HG03045 (cell line): Measurements from ENCODE around the gene ZNF280A.
"Not testable (repeated sequence)": the region's sequence is repeated elsewhere in the genome, so short reads cannot be mapped to it uniquely, and the experiment has no call there.

Experiments used
- ATAC-seq: cut with Tn5 transposase; IDR thresholded peaks from one replicate; pipeline ENCODE4 v1.9.1; 2021; ENCODE audit warnings: mild to moderate bottlenecking, moderate library complexity; ENCODE audit not compliant: unreplicated experiment

The ZNF280A gene

GRCh38 chr22:22474733-22475132 is 45.3 kb downstream of the ZNF280A start:
- ATAC-seq: no peak

DNA sequence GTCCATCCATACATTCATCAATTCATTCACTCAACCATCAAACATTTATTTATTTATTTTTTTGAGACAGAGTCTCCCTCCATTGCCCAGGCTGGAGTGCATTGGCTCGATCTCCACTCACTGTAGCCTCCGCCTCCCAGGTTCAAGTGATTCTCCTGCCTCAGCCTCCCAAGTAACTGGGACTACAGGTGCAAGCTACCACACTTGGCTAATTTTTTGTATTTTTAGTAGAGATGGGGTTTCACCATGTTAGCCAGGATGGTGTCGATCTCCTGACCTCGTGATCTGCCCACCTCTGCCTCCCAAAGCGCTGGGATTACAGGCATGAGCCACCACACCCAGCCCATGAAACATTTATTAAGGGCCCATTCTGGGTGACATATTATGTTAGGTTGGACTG is 49.0 kb downstream of the ZNF280A start:
- ATAC-seq: not testable (repeated sequence)

DNA sequence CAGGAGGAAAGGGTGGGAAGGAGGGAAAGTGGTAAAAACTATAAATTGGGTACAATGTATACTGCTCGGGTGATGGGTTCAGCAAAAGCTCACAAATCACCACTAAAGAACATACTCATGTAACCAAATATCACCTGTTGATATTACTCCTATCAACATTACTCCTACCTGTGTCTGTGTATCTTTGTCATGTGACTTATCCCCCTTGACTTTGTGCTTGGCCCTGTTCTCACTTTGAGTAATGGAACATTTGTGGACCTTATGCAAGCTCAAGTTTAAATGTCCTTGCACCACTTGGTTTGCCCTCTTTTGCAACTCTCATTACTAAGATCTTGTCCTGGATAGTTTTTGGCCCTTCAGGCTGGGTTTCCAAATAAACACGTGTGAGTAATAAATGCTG is 50.5 kb downstream of the ZNF280A start:
- ATAC-seq: no peak

GRCh38 chr22:22468794-22469469 is 51.1 kb downstream of the ZNF280A start:
- ATAC-seq: not testable (repeated sequence)

GRCh38 chr22:22467112-22467511 is 53.0 kb downstream of the ZNF280A start:
- ATAC-seq: no peak

DNA sequence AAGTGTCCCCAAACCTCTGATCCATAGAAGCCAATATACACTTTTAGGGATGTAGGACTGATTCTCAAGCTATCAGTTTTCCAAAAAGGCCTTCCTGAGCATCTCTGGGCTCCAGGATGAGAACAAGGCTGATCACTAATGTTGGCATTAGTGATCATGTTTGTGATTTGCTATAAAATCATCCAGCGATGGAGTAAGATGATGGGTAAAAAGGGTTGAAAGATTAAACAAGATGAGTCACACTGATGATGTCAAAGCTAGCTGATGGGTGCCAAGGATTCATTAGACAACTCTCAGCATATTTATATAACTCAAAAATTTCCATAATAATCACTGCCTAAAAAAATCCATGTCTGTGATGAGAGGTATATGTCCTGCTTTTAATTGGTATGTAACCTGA is 54.3 kb downstream of the ZNF280A start:
- no peak for ATAC-seq

DNA sequence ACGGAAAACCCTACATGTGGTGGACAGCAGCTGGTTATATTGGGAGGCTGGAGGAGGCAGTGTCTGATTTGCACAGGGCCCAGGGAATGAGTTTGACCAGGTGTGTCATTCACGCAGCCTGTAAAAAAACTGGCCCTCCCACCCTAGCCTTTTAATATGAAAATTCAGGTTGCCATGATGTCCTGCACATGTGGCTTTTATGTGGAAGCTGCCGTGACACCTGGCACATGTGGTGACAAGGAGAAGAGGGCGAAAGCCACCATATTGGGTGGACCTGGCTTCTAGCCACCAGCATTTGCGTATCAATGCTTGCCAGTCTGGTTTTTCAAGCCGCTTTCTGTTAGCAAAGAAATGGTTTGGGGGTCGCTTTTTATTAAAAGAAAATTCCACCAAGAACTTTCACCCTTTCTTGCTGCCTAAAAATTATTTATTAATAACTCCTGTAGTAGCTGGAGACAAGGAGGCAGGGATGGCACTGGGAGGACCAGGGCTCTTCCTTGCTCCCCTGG is 54.9 kb downstream of the ZNF280A start:
- ATAC-seq: no peak

GRCh38 chr22:22464541-22465054 is 55.5 kb downstream of the ZNF280A start:
- ATAC-seq: no peak

GRCh38 chr22:22463855-22464540 is 56.1 kb downstream of the ZNF280A start:
- ATAC-seq: no peak
